HCT116 (cell line): Measurements from ENCODE around the gene NCR3LG1. TPM values are rescaled to one million over a fixed set of nuclear protein-coding genes. Genes with fewer than 3 reads are reported as not detected.

Experiments
- ATAC-seq: fragments of 200-7000 bp; cut with Tn5 transposase; 2 replicates; pipeline ENCODE4 v1.9.1; 2020; ENCODE audit warnings: mild to moderate bottlenecking, moderate library complexity
- BruUV-seq: library from RNA; stranded (reverse); fragments of 400-500 nt; replicated peaks from 2 replicates; lab custom pipeline; 2021; lab: Mats Ljungman, UMichigan
- CTCF ChIA-PET: fragments of 300-600 bp; sonication (Branson Sonifier 250); formaldehyde crosslinking; loops from one replicate; lab custom pipeline; 2021; ENCODE audit warnings: antibody characterized with exemption; lab: Charles Lee
- POLR2A ChIA-PET: fragments of 300-600, 350-600 bp; sonication (Branson Sonifier 250); formaldehyde crosslinking; loops from one replicate; lab custom pipeline; 2021; ENCODE audit warnings: antibody characterized with exemption; lab: Charles Lee
- RAD21 ChIA-PET, 2 experiments: fragments of 300-600 bp; sonication (Branson Sonifier 250); formaldehyde crosslinking; loops; one replicate each; lab custom pipeline; 2023; ENCODE audit warnings: low total read pairs in 2 of 2; ENCODE audit not compliant: uncharacterized antibody in 2 of 2, unreplicated experiment in 2 of 2, low non-redundant PET in 1 of 2; lab: Charles Lee
- DNase-seq: peaks from one replicate; pipeline ENCODE4 v3.0.0-alpha.2; 2010; ENCODE audit warnings: low read depth, low spot score
- H2AFZ ChIP-seq: fragments of 200-600 bp; shearing (Covaris generic), sonication (generic); 2 replicates; pipeline ENCODE4 v1.6.1; 2017; ENCODE audit warnings: low read depth, mixed run types, mixed read lengths, antibody characterized with exemption, low read length; ENCODE audit not compliant: poor library complexity, severe bottlenecking
- H3K27ac ChIP-seq: 2 replicates; pipeline ENCODE4 v1.5.1; 2012; ENCODE audit warnings: low read depth, low read length
- H3K27me3 ChIP-seq: fragments of 200-600 bp; sonication (generic); 2 replicates; pipeline ENCODE4 v1.6.1; 2016; ENCODE audit warnings: mixed run types, low read length, mixed read lengths; ENCODE audit not compliant: insufficient read depth
- H3K36me3 ChIP-seq, 2 experiments: fragments of 200-500 bp in 1 of 2; fragments of 200-600 bp in 1 of 2; sonication (Bioruptor generic) in 1 of 2; sonication (generic) in 1 of 2; 2 replicates each; pipeline versions ENCODE4 v1.5.1 to v1.6.1; 2014 to 2016; ENCODE audit warnings: low read length in 2 of 2, inconsistent platforms in 1 of 2, mixed read lengths in 1 of 2, mixed run types in 1 of 2; ENCODE audit not compliant: insufficient read depth in 2 of 2, control insufficient read depth in 1 of 2
- H3K4me1 ChIP-seq, 2 experiments: fragments of 200-600 bp in 1 of 2; sonication (generic) in 1 of 2; 2 replicates each; pipeline versions ENCODE4 v1.5.1 to v1.6.1; 2012 to 2017; ENCODE audit warnings: low read length in 2 of 2, inconsistent platforms in 1 of 2, mild to moderate bottlenecking in 1 of 2, mixed read lengths in 1 of 2, mixed run types in 1 of 2, moderate library complexity in 1 of 2; ENCODE audit not compliant: insufficient read depth in 2 of 2, control insufficient read depth in 1 of 2
- H3K4me2 ChIP-seq: fragments of 200-600 bp; sonication (generic); 2 replicates; pipeline ENCODE4 v1.6.1; 2017; ENCODE audit warnings: mixed run types, low read length, mixed read lengths
- H3K4me3 ChIP-seq, 2 experiments: fragments of 200-600 bp in 1 of 2; sonication (generic) in 1 of 2; replicated peaks in 1 of 2; 2 replicates each; pipeline ENCODE4 v1.5.1; 2011 to 2016; ENCODE audit warnings: low read length in 2 of 2, control low read depth in 1 of 2, low read depth in 1 of 2, mild to moderate bottlenecking in 1 of 2, mixed read lengths in 1 of 2, mixed run types in 1 of 2
- H3K79me2 ChIP-seq: fragments of 200-600 bp; sonication (generic); 2 replicates; pipeline ENCODE4 v1.6.1; 2017; ENCODE audit warnings: mild to moderate bottlenecking, mixed run types, low read length, moderate library complexity, mixed read lengths; ENCODE audit not compliant: insufficient read depth
- H3K9ac ChIP-seq: fragments of 200-600 bp; sonication (generic); 2 replicates; pipeline ENCODE4 v1.6.1; 2016; ENCODE audit warnings: low read length, mixed read lengths
- H3K9me2 ChIP-seq: fragments of 200-600 bp; sonication (generic), shearing (Covaris generic); 2 replicates; pipeline ENCODE4 v1.6.1; 2017; ENCODE audit warnings: mixed run types, mild to moderate bottlenecking, moderate library complexity; ENCODE audit not compliant: insufficient read depth
- H3K9me3 ChIP-seq, 2 experiments: fragments of 200-500 bp in 1 of 2; fragments of 200-600 bp in 1 of 2; sonication (Bioruptor generic) in 1 of 2; sonication (generic) in 1 of 2; 2 replicates each; pipeline ENCODE4 v1.6.1; 2014 to 2017; ENCODE audit warnings: low read length in 2 of 2, mixed read lengths in 2 of 2, inconsistent platforms in 1 of 2, low read depth in 1 of 2, mild to moderate bottlenecking in 1 of 2, mixed run types in 1 of 2, moderate library complexity in 1 of 2; ENCODE audit not compliant: control insufficient read depth in 1 of 2, insufficient read depth in 1 of 2
- H4K20me1 ChIP-seq: fragments of 200-600 bp; sonication (generic), shearing (Covaris generic); 2 replicates; pipeline ENCODE4 v1.6.1; 2017; ENCODE audit warnings: mixed run types, mild to moderate bottlenecking, moderate library complexity; ENCODE audit not compliant: insufficient read depth
- CTCF ChIP-seq, 3 experiments: fragments of 200-600 bp in 1 of 3; sonication (generic) in 1 of 3; IDR thresholded peaks in 2 of 3; conservative IDR thresholded peaks in 1 of 3; 2 replicates each; pipeline ENCODE4 v1.5.1; 2012 to 2017; ENCODE audit warnings: low read depth in 2 of 3, low read length in 2 of 3, antibody characterized with exemption in 1 of 3, borderline replicate concordance in 1 of 3, control low read depth in 1 of 3, mild to moderate bottlenecking in 1 of 3, mixed read lengths in 1 of 3, mixed run types in 1 of 3, moderate library complexity in 1 of 3; ENCODE audit not compliant: insufficient read depth in 1 of 3
- EGR1 ChIP-seq: IDR thresholded peaks from 2 replicates; pipeline ENCODE4 v1.6.1; 2012; ENCODE audit warnings: low read depth
- MAX ChIP-seq: IDR thresholded peaks from 2 replicates; pipeline ENCODE4 v1.6.1; 2012
- REST ChIP-seq: IDR thresholded peaks from 2 replicates; pipeline ENCODE4 v1.6.1; 2012; ENCODE audit warnings: low read depth
- SIN3A ChIP-seq: IDR thresholded peaks from 2 replicates; pipeline ENCODE4 v1.6.1; 2012; ENCODE audit warnings: low read depth
- SP1 ChIP-seq: IDR thresholded peaks from 2 replicates; pipeline ENCODE4 v1.6.1; 2012; ENCODE audit warnings: low read depth
- TCF7L2 ChIP-seq: IDR thresholded peaks from 2 replicates; pipeline ENCODE4 v1.7.0; 2011; ENCODE audit warnings: borderline replicate concordance, inconsistent platforms; ENCODE audit not compliant: insufficient read depth, insufficient read length; ENCODE audit errors: extremely low read depth
- intact Hi-C: fragments of 100-400 bp; cut with micrococcal nuclease; formaldehyde crosslinking; loops from 2 replicates; pipeline ENCODE4 v1.10.0; 2022
- total RNA-seq: library from RNA; stranded (reverse); gene quantifications from one replicate; pipeline ENCODE4 v1.2.1, GENCODE V29; 2021; ENCODE audit not compliant: unreplicated experiment
- TF ChIP-seq, protein P1 (sequence below): IDR thresholded peaks from 2 replicates; pipeline ENCODE4 v1.6.1; 2011; ENCODE audit warnings: mild to moderate bottlenecking, low read length, moderate library complexity; ENCODE audit not compliant: insufficient replicate concordance; ENCODE audit errors: extremely low read depth

Gene NCR3LG1
- total RNA-seq, 1 experiment from 2014 or later = 1.5 TPM

GRCh38 chr11:17389211-17389956 is 37.8 kb downstream of the NCR3LG1 start:
- no TSS peak for BruUV-seq
- Histone ChIP-seq H3K4me3 (peak overlapping the region; percentile 58 to 63), H3K79me2 (no peaks in the 10 kb centered on the region), H3K9me3 (no peaks in the 10 kb centered on the region), H3K27me3 (no peaks in the 10 kb centered on the region), H3K27ac (peak overlapping the region; percentile 46; the same call in 1 of the 2 replicates), H3K4me2 (peak overlapping the region; percentile 91), H3K9ac (peak overlapping the region; percentile 57; the same call in 1 of the 2 replicates), H4K20me1 (no peaks in the 10 kb centered on the region), H3K36me3 (no peaks in the 10 kb centered on the region), H3K9me2 (no peaks in the 10 kb centered on the region), H3K4me1 (peaks cover 0 to 19% of the 10 kb centered on the region in 2 experiments; a peak in 3 of 4 replicates), H2AFZ (peak overlapping the region; percentile 42)
- ChIA-PET RAD21 (interaction anchor here in 1 of 2 experiments (1.7 kb wide), 1 partner anchor 139 kb away, joined by 7 read pairs; no protein-coding TSS in a partner anchor), CTCF (interaction anchor here (1.1 to 2.5 kb wide), 5 partner anchors 9 to 139 kb away, joined by 3 to 9 read pairs (median 8); no protein-coding TSS in a partner anchor), POLR2A (interaction anchor here (1.1 kb wide), 1 partner anchor 17 kb away, joined by 4 read pairs; no protein-coding TSS in a partner anchor)
- TF ChIP-seq EGR1 = peak; percentile 66
- TF ChIP-seq, protein P1, sequence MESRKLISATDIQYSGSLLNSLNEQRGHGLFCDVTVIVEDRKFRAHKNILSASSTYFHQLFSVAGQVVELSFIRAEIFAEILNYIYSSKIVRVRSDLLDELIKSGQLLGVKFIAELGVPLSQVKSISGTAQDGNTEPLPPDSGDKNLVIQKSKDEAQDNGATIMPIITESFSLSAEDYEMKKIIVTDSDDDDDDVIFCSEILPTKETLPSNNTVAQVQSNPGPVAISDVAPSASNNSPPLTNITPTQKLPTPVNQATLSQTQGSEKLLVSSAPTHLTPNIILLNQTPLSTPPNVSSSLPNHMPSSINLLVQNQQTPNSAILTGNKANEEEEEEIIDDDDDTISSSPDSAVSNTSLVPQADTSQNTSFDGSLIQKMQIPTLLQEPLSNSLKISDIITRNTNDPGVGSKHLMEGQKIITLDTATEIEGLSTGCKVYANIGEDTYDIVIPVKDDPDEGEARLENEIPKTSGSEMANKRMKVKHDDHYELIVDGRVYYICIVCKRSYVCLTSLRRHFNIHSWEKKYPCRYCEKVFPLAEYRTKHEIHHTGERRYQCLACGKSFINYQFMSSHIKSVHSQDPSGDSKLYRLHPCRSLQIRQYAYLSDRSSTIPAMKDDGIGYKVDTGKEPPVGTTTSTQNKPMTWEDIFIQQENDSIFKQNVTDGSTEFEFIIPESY = no peak
- TF ChIP-seq MAX = peak; percentile 72
- 0 out of 2 replicates have a peak, but pooled peaks have one; percentile 28 for TF ChIP-seq SIN3A
- TF ChIP-seq SP1 = peak; percentile 95
- peak; percentile 33 for TF ChIP-seq TCF7L2
- no peak for TF ChIP-seq REST
- peak; percentile 35 to 56 (median 50) for TF ChIP-seq CTCF (IDR thresholded peaks at IDR 0.05 in 2 of 3, conservative IDR thresholded peaks at IDR 0.05 in 1 of 3; ENCODE audit: borderline replicate concordance in 1 of 3, insufficient read depth in 1 of 3, low read depth in 2 of 3, low read length in 2 of 3)
- DNase-seq = peak; percentile 69
- peak; percentile 78 for ATAC-seq
- intact Hi-C loops = loop anchor here (1.0 to 5.0 kb wide), 3 partner anchors 86 to 343 kb away; partner anchors contain the start of gene KCNC1
